NCI-H446 (cell line): ENCODE results near the gene RHAG.

Experiments used
- DNase-seq, 2 experiments: peaks; one replicate each; lab custom pipeline; 2025; lab: John Stamatoyannopoulos, UW

The RHAG gene

DNA sequence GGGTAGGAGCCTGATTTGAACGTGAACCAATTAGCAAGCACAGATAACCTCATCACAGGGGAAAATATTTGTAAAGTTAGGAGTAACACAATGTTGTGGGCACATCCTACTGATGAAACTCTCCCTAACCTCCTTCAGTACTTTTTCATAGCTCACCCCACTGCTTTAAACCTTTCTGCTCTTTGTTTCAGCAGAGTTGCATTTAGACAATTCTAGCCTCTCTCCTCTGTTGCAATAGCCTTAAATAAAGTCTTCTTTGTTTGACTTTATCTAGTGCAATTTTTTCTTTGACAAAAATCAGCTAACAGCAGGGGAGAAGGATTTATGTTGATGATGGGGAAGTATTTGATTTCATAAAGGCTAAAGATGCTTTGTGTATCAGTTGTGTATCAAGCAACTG lies 72.1 kb downstream of the RHAG start:
- DNase-seq: no peak

DNA sequence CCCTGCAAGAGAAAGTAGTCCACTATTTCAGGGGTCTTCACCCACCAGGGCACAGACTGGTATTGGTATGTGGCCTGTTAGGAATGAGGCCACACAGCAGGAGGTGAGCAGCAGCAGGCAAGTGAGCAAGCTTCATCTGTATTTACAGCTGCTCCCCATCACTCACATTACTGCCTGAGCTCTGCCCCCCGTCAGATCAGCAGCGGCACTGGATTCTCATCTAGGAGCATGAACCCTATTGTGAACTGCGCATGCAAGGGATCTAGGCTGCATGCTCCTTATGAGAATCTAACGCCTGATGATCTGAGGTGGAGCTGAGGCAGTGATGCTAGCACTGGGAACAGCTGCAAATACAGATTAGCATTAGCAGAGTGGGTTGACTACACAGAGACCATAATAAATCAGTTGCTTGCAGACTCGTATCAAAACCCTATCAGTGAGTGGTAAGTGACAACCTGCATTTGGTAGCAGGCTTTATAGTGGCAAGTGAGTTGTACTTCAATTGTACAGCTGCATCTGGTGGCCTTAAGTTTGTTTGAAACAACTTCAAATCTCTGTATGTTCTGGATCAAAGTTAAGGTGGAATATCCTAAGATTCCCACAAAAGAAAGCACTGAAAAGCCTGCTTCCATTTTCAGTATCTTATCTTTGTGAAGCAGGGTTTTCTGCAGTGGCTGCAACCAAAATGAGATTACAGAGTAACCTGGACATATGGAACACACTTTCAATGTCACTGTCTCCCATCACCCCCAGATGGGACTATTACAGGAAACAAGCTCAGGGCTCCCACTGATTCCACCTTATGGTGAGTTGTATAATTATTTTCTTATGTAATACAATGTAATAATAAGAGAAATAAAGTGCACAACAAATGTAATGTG lies 73.4 kb downstream of the RHAG start:
- no peak for DNase-seq

DNA sequence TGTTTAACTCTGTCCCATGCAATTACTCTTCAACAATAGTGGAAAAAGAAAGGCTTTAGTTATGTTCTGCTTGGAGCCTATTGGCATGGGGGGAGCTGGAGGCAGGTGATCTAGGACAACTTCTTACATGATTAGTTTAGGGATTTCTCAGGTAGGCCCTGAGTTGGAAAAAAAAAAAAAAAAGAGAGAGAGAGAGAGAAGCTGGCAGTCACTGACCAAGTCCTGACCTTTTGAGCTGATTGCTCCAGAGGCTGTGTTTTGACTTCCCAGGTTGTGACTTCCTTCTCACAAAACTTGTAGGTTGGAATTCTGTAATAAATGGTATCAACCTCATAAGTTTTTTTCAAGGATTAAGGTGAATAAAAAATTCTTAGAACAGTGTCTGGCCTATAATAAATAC lies 78.4 kb downstream of the RHAG start:
- DNase-seq: no peak

DNA sequence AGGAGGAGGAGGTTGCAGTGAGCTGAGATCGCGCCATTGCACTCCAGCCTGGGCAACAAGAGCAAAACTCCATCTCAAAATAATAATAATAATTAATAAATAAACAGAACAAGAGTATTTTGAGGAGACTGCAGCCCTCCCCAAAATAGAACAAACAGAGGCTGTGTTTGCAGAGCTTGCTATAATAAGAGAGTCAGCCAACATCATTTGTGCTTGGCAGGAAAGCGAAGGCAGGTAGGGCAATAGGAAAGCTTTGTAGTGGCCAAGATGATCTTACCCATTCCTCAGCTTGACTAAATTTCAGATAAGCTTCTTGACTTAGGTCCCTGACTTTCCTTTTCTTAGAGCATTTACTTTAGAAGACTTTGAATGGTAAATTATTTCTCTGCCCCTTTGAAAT lies 79.5 kb downstream of the RHAG start:
- DNase-seq: no peak

DNA sequence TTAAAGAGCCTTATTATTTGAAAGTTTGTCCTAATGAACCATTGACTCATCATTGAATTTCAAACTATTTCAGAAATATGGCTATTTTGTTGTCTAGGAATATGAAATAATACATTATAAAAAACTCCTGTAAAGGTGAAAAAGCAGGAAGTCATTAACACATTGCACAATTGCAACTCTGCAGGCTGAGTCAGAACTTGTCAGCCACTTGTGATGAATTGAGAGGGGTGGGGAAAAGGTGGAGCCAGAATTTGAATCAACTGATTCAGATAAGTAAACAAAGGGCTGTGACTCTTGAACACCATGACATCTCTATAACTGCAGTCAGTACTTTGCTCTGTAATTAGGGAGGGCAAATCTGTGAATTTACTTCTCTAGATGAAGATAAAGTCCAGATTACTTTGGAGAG lies 80.2 kb downstream of the RHAG start:
- DNase-seq: no peak

DNA sequence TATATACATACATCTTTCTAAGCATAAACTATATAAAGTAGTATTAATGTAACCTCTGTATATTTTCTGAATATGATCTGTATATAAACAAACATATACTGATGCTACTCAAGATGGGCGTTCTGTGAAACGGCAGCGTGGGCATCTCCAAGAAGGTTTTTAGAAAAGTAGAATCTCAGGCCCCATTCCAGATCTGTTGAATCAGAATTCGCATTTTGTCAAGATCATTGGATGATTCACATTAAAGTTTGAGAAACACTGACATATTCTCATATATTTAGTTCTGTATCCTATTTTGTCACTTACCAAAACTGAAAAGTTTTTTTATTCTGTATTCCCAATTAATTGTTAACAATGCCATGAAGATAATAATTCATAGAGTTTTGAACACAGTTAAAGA lies 80.7 kb downstream of the RHAG start:
- DNase-seq: no peak
